Testis (tissue), 2 donors: ENCODE measurements around the gene ENTPD6.

Source experiments
- CTCF ChIP-seq, 3 experiments: fragments of 450-650 bp in 2 of 3; fragments of 200-600 bp in 1 of 3; sonication (generic) in 1 of 3; IDR thresholded peaks; one replicate each; pipeline ENCODE4 v1.5.1; 2016 to 2019; ENCODE audit warnings: antibody characterized with exemption in 3 of 3, mild to moderate bottlenecking in 2 of 3, moderate library complexity in 1 of 3
- POLR2A ChIP-seq: fragments of 450-650 bp; IDR thresholded peaks from one replicate; pipeline ENCODE4 v1.6.1; 2017; ENCODE audit warnings: antibody characterized with exemption, mild to moderate bottlenecking, moderate library complexity

- TF ChIP-seq POLR2A (no peak), CTCF (IDR thresholded peaks at IDR 0.05) (no peak)
These were observed 28.5 kb downstream of the ENTPD6 start for GRCh38 chr20:25223765-25224720.
